Loucy (cell line): ENCODE results near the gene PDK4.

Experiments used
- CTCF ChIP-seq: fragments of 200-600 bp; sonication (generic); conservative IDR thresholded peaks from 2 replicates; pipeline ENCODE4 v1.5.1; 2014; ENCODE audit warnings: mild to moderate bottlenecking, antibody characterized with exemption, low read length
- EZH2phosphoT487 ChIP-seq: fragments of 200-600 bp; IDR thresholded peaks from 2 replicates; pipeline ENCODE4 v1.6.1; 2018; ENCODE audit warnings: antibody characterized with exemption, mild to moderate bottlenecking, moderate library complexity, borderline replicate concordance

GRCh38 chr7:95534796-95535195, 61.5 kb downstream of the PDK4 start:
- TF ChIP-seq CTCF (no peak), EZH2phosphoT487 (no peak)
